GM12878 (cell line): ENCODE measurements around the gene FFAR3. TPM values are rescaled to one million over a fixed set of nuclear protein-coding genes. Genes with fewer than 3 reads are reported as not detected.
A peak's percentile ranks its signal among the peaks of the same experiment; 100 is the strongest.

Experiments used
- ATAC-seq: fragments of 200-7000 bp; cut with Tn5 transposase; 3 replicates; pipeline ENCODE4 v1.9.1; 2020; ENCODE audit warnings: mild to moderate bottlenecking, moderate library complexity
- BruUV-seq: library from RNA; stranded (reverse); fragments of 400-500 nt; replicated peaks from 2 replicates; lab custom pipeline; 2021; lab: Mats Ljungman, UMichigan
- CTCF ChIA-PET: fragments of 300-600 bp; sonication (Branson Sonifier 250); formaldehyde crosslinking; extraction: SDS; loops from one replicate; lab custom pipeline; 2021; ENCODE audit warnings: inconsistent platforms; lab: Yijun Ruan, JAX
- POLR2A ChIA-PET: fragments of 350-600 bp; formaldehyde crosslinking; extraction: SDS; loops from one replicate; lab custom pipeline; 2021; ENCODE audit warnings: inconsistent platforms; lab: Charles Lee
- RAD21 ChIA-PET: fragments of 300-600 bp; sonication (Branson Sonifier 250); formaldehyde crosslinking; loops from one replicate; lab custom pipeline; 2023; ENCODE audit warnings: antibody characterized with exemption; ENCODE audit not compliant: unreplicated experiment; lab: Charles Lee
- SMC1A ChIA-PET: fragments of 300-600 bp; sonication (Branson Sonifier 250); formaldehyde crosslinking; loops from one replicate; lab custom pipeline; 2023; ENCODE audit not compliant: unreplicated experiment, uncharacterized antibody; lab: Charles Lee
- DNase-seq: peaks from one replicate; pipeline ENCODE4 v3.0.0-alpha.2; 2011; ENCODE audit warnings: low read depth, low spot score
- FAIRE-seq: peaks from 3 replicates; lab custom pipeline; 2011; peaks lifted over from hg19 to GRCh38; lab: Jason Lieb, UNC
- H2AFZ ChIP-seq: 2 replicates; pipeline ENCODE4 v1.6.0; 2011; ENCODE audit warnings: low read depth, low read length, control low read depth; ENCODE audit not compliant: control insufficient read depth
- H3K27ac ChIP-seq: 2 replicates; pipeline ENCODE4 v1.5.1; 2011; ENCODE audit warnings: control low read depth; ENCODE audit not compliant: control insufficient read depth, insufficient read depth
- H3K27me3 ChIP-seq, 2 experiments: replicated peaks in 1 of 2; 2 replicates each; pipeline versions ENCODE4 v1.6.0 to v1.6.1; 2011; ENCODE audit warnings: low read length in 1 of 2; ENCODE audit not compliant: control insufficient read depth in 2 of 2, insufficient read depth in 2 of 2
- H3K36me3 ChIP-seq, 2 experiments: 2 replicates each; pipeline ENCODE4 v1.5.1; 2011; ENCODE audit warnings: low read length in 1 of 2; ENCODE audit not compliant: control insufficient read depth in 2 of 2, insufficient read depth in 2 of 2
- H3K4me1 ChIP-seq: 2 replicates; pipeline ENCODE4 v1.6.1; 2011; ENCODE audit warnings: mild to moderate bottlenecking, low read length, moderate library complexity, mixed read lengths; ENCODE audit not compliant: control insufficient read depth, insufficient read depth
- H3K4me2 ChIP-seq: 2 replicates; pipeline ENCODE4 v1.6.0; 2011; ENCODE audit warnings: control low read depth; ENCODE audit not compliant: control insufficient read depth, insufficient read depth
- H3K4me3 ChIP-seq: fragments of 200-600 bp; sonication (generic); 2 replicates; pipeline ENCODE4 v1.5.1; 2016
- H3K79me2 ChIP-seq: 2 replicates; pipeline ENCODE4 v1.6.0; 2011; ENCODE audit warnings: low read length; ENCODE audit not compliant: control insufficient read depth, insufficient read depth
- H3K9ac ChIP-seq: 2 replicates; pipeline ENCODE4 v1.8.0; 2011; ENCODE audit warnings: low read length, control low read depth, mixed read lengths; ENCODE audit not compliant: control insufficient read depth, insufficient read depth
- H3K9me3 ChIP-seq: replicated peaks from 3 replicates; pipeline ENCODE4 v1.5.1; 2011; ENCODE audit warnings: mild to moderate bottlenecking, low read length; ENCODE audit not compliant: control insufficient read depth, insufficient read depth
- H4K20me1 ChIP-seq: 2 replicates; pipeline ENCODE4 v1.6.0; 2011; ENCODE audit not compliant: control insufficient read depth, insufficient read depth
- BHLHE40 ChIP-seq, 2 experiments: fragments of 450-650 bp in 1 of 2; IDR thresholded peaks; 2 replicates each; pipeline ENCODE4 v1.6.1; 2011 to 2017; ENCODE audit warnings: low read depth in 2 of 2, borderline replicate concordance in 1 of 2, improper control_type of control experiment in 1 of 2, low read length in 1 of 2, mild to moderate bottlenecking in 1 of 2
- BRCA1 ChIP-seq: IDR thresholded peaks from 2 replicates; pipeline ENCODE4 v1.6.1; 2011; ENCODE audit warnings: low read depth, low read length, improper control_type of control experiment
- CBFB ChIP-seq: IDR thresholded peaks from 2 replicates; pipeline ENCODE4 v1.6.1; 2016; ENCODE audit warnings: antibody characterized with exemption, low read depth
- CEBPB ChIP-seq, 2 experiments: fragments of 150-350 bp in 1 of 2; IDR thresholded peaks; 2 replicates each; pipeline ENCODE4 v1.6.1; 2012 to 2014; ENCODE audit warnings: low read depth in 2 of 2, low read length in 2 of 2, borderline replicate concordance in 1 of 2, inconsistent platforms in 1 of 2
- E4F1 ChIP-seq: fragments of 450-650 bp; IDR thresholded peaks from 2 replicates; pipeline ENCODE4 v1.6.1; 2018; ENCODE audit warnings: borderline replicate concordance, mild to moderate bottlenecking; ENCODE audit not compliant: partially characterized antibody
- EP300 ChIP-seq, 2 experiments: fragments of 150-350 bp in 1 of 2; IDR thresholded peaks; 2 replicates each; pipeline ENCODE4 v1.6.1; 2011 to 2012; ENCODE audit warnings: low read depth in 2 of 2, low read length in 2 of 2, borderline replicate concordance in 1 of 2, improper control_type of control experiment in 1 of 2, inconsistent platforms in 1 of 2; ENCODE audit not compliant: control insufficient read depth in 1 of 2
- HCFC1 ChIP-seq: fragments of 150-350 bp; IDR thresholded peaks from 2 replicates; pipeline ENCODE4 v1.6.1; 2014; ENCODE audit warnings: low read length
- IRF5 ChIP-seq: fragments of 450-650 bp; IDR thresholded peaks from 2 replicates; pipeline ENCODE4 v1.6.1; 2017; ENCODE audit warnings: borderline replicate concordance
- JUNB ChIP-seq: IDR thresholded peaks from 2 replicates; pipeline ENCODE4 v1.6.1; 2016; ENCODE audit warnings: antibody characterized with exemption, mild to moderate bottlenecking
- NBN ChIP-seq: fragments of 450-650 bp; IDR thresholded peaks from 2 replicates; pipeline ENCODE4 v1.6.1; 2016
- NFYA ChIP-seq: IDR thresholded peaks from 2 replicates; pipeline ENCODE4 v1.6.1; 2011; ENCODE audit warnings: low read depth, mild to moderate bottlenecking, low read length, improper control_type of control experiment, borderline replicate concordance
- PKNOX1 ChIP-seq: fragments of 450-650 bp; IDR thresholded peaks from 2 replicates; pipeline ENCODE4 v1.6.1; 2016; ENCODE audit warnings: mild to moderate bottlenecking
- POLR2A ChIP-seq: IDR thresholded peaks from 2 replicates; pipeline ENCODE4 v1.6.1; 2011; ENCODE audit warnings: low read depth, mild to moderate bottlenecking, low read length
- RCOR1 ChIP-seq: conservative IDR thresholded peaks from 2 replicates; pipeline ENCODE4 v1.6.1; 2012; ENCODE audit warnings: low read depth, low read length, improper control_type of control experiment
- RUNX3 ChIP-seq: IDR thresholded peaks from 2 replicates; pipeline ENCODE4 v1.6.1; 2012; ENCODE audit warnings: low read length, inconsistent platforms
- SREBF2 ChIP-seq: IDR thresholded peaks from 2 replicates; pipeline ENCODE4 v1.6.1; 2012; ENCODE audit warnings: mild to moderate bottlenecking, low read length
- SRF ChIP-seq, 2 experiments: IDR thresholded peaks; 2 replicates each; pipeline ENCODE4 v1.6.1; 2011; ENCODE audit warnings: low read depth in 2 of 2, low read length in 2 of 2, mild to moderate bottlenecking in 1 of 2, moderate library complexity in 1 of 2
- YBX1 ChIP-seq: fragments of 450-650 bp; IDR thresholded peaks from 2 replicates; pipeline ENCODE4 v1.6.1; 2016; ENCODE audit warnings: antibody characterized with exemption
- WGBS: methylation state at CpG from one replicate; pipeline ENCODE4 v1.1.6; 2016; ENCODE audit warnings: low lambda C conversion rate; ENCODE audit not compliant: insufficient replicate concordance, insufficient coverage; ENCODE audit errors: missing lambda C conversion rate; 5-methylcytosine and 5-hydroxymethylcytosine counted together
- in situ Hi-C: fragments of 300-500 bp; cut with MboI; formaldehyde crosslinking; loops from 9 replicates; pipeline ENCODE4 v1.14.3; 2018; ENCODE audit warnings: mixed read lengths
- intact Hi-C: fragments of 100-400 bp; cut with micrococcal nuclease; formaldehyde crosslinking; loops from one replicate; pipeline ENCODE4 v1.14.2; 2022; ENCODE audit not compliant: unreplicated experiment
- polyA plus RNA-seq, 11 experiments: library from polyadenylated mRNA; depleted of rRNA in 4 of 11; unstranded in 6 of 11; stranded (reverse) in 5 of 11; fragments of >200 nt; fragmentation: Nextera tagmentation in 4 of 11; fragmentation: Illumina TruSeq in 1 of 11; extraction: Ambion mirVana in 4 of 11; extraction: Trizol in 1 of 11; gene quantifications; 1 replicate in 1 of 11; 2 replicates in 10 of 11; pipeline versions ENCODE4 v1.2.1 to v1.2.3, GENCODE V29; 2011 to 2016; ENCODE audit warnings: inconsistent platforms in 2 of 11, missing spikeins in 2 of 11, low read depth in 1 of 11
- total RNA-seq, 4 experiments: library from RNA; depleted of rRNA in 3 of 4; stranded (reverse); fragments of >200 nt in 3 of 4; fragmentation: Illumina TruSeq in 1 of 4; extraction: Trizol in 1 of 4; gene quantifications; 2 replicates each; pipeline versions ENCODE4 v1.2.1 to v1.2.3, GENCODE V29; 2013 to 2021

The FFAR3 gene
- total and polyA plus RNA-seq, 10 of the 15 experiments (the other 5 are each of a cell fraction or from before 2014, with no cell fraction given): 0.15 to 0.18 TPM; not detected in 8

- Histone ChIP-seq H3K4me2 (no peak overlapping the region), H3K4me1 (peaks cover 5% of the 10 kb centered on the region), H3K27ac (no peak overlapping the region), H3K9ac (no peak overlapping the region), H3K79me2 (no peaks in the 10 kb centered on the region), H4K20me1 (no peaks in the 10 kb centered on the region), H3K4me3 (no peak overlapping the region), H3K27me3 (0 out of 4 replicates have a peak, but pooled peaks cover 0 to 2% of the 10 kb centered on the region in 2 experiments), H3K9me3 (no peaks in the 10 kb centered on the region), H3K36me3 (no peaks in the 10 kb centered on the region), H2AFZ (no peak overlapping the region)
- SMC1A ChIA-PET: interaction anchor here (1.1 to 1.7 kb wide), 3 partner anchors 14 to 57 kb away, joined by 3 to 6 read pairs (median 5); no protein-coding TSS in a partner anchor
- RAD21 ChIA-PET: interaction anchor here (0.6 to 2.1 kb wide), 4 partner anchors 9 to 221 kb away, joined by 3 to 7 read pairs (median 4); no protein-coding TSS in a partner anchor
- CTCF ChIA-PET: interaction anchor here (1.2 kb wide), 1 partner anchor 148 kb away, joined by 3 read pairs; no protein-coding TSS in a partner anchor
- no peak for FAIRE-seq
- TF ChIP-seq PKNOX1 (no peak), CEBPB (IDR thresholded peaks at IDR 0.05; ENCODE audit: borderline replicate concordance in 1 of 2, low read depth in 2 of 2, low read length in 2 of 2) (no peak), POLR2A (no peak), YBX1 (no peak), SREBF2 (no peak), NBN (no peak), CBFB (no peak), BHLHE40 (IDR thresholded peaks at IDR 0.05; ENCODE audit: borderline replicate concordance in 1 of 2, low read depth in 2 of 2, low read length in 1 of 2) (no peak), BRCA1 (no peak), HCFC1 (no peak), E4F1 (no peak), JUNB (no peak), RCOR1 (no peak), SRF (IDR thresholded peaks at IDR 0.05; ENCODE audit: low read depth in 2 of 2, low read length in 2 of 2) (no peak), IRF5 (no peak), RUNX3 (no peak), EP300 (IDR thresholded peaks at IDR 0.05; ENCODE audit: borderline replicate concordance in 1 of 2, control insufficient read depth in 1 of 2, low read depth in 2 of 2, low read length in 2 of 2) (no peak), NFYA (no peak)
- 49% methylated on average over 14 of the region's 14 CpGs for WGBS
- in situ Hi-C loops: no loop called here
- no TSS peak for BruUV-seq
- 0 out of 3 replicates have a peak, but pooled peaks have one; percentile 14 for ATAC-seq
- POLR2A ChIA-PET: no interaction called here
- DNase-seq: no peak
- intact Hi-C loops: no loop called here
These were observed 4.2 kb downstream of the FFAR3 start for GRCh38 chr19:35362261-35363000.
